Effector memory CD8-positive, alpha-beta T cell (primary cell): ENCODE results near the gene FLNA.
"Not testable (repeated sequence)": the region's sequence is repeated elsewhere in the genome, so short reads cannot be mapped to it uniquely, and the experiment has no call there.

Experiments used
- ATAC-seq: fragments of 150-1000 bp; cut with Tn5 transposase; replicated peaks from 2 replicates; pipeline ENCODE4 v1.10.0; 2021; ENCODE audit warnings: mild to moderate bottlenecking, moderate library complexity
- DNase-seq, 3 experiments: peaks; one replicate each; pipeline ENCODE4 v3.0.0; 2021
- H3K27ac Mint-ChIP-seq, 2 donors: one replicate each; pipeline ENCODE4 v1.8.0; 2022; ENCODE audit warnings: mild to moderate bottlenecking in 2 of 2, mixed read lengths in 2 of 2, moderate library complexity in 2 of 2
- H3K27me3 Mint-ChIP-seq, 2 donors: one replicate each; pipeline ENCODE4 v1.8.0; 2022; ENCODE audit warnings: mixed read lengths in 2 of 2
- H3K36me3 Mint-ChIP-seq: one replicate; pipeline ENCODE4 v1.8.0; 2022; ENCODE audit warnings: mild to moderate bottlenecking, moderate library complexity, mixed read lengths; ENCODE audit not compliant: insufficient read depth
- H3K4me1 Mint-ChIP-seq, 2 donors: one replicate each; pipeline ENCODE4 v1.8.0; 2022; ENCODE audit warnings: low read depth in 2 of 2, mixed read lengths in 2 of 2
- H3K4me3 Mint-ChIP-seq, 2 donors: one replicate each; pipeline ENCODE4 v1.8.0; 2022; ENCODE audit warnings: mild to moderate bottlenecking in 2 of 2, mixed read lengths in 2 of 2, moderate library complexity in 2 of 2
- H3K9me3 Mint-ChIP-seq, 2 donors: one replicate each; pipeline ENCODE4 v1.8.0; 2022; ENCODE audit warnings: mixed read lengths in 2 of 2

Gene FLNA

GRCh38 chrX:154343063-154343462 lies 31.4 kb downstream of the FLNA start:
- H3K4me1 Mint-ChIP-seq, H3K27me3 Mint-ChIP-seq, DNase-seq, H3K9me3 Mint-ChIP-seq, H3K27ac Mint-ChIP-seq, H3K4me3 Mint-ChIP-seq: not testable (repeated sequence)
- peak; percentile 13 for ATAC-seq
- peaks cover 12% of the 10 kb centered on the region for H3K36me3 Mint-ChIP-seq

DNA sequence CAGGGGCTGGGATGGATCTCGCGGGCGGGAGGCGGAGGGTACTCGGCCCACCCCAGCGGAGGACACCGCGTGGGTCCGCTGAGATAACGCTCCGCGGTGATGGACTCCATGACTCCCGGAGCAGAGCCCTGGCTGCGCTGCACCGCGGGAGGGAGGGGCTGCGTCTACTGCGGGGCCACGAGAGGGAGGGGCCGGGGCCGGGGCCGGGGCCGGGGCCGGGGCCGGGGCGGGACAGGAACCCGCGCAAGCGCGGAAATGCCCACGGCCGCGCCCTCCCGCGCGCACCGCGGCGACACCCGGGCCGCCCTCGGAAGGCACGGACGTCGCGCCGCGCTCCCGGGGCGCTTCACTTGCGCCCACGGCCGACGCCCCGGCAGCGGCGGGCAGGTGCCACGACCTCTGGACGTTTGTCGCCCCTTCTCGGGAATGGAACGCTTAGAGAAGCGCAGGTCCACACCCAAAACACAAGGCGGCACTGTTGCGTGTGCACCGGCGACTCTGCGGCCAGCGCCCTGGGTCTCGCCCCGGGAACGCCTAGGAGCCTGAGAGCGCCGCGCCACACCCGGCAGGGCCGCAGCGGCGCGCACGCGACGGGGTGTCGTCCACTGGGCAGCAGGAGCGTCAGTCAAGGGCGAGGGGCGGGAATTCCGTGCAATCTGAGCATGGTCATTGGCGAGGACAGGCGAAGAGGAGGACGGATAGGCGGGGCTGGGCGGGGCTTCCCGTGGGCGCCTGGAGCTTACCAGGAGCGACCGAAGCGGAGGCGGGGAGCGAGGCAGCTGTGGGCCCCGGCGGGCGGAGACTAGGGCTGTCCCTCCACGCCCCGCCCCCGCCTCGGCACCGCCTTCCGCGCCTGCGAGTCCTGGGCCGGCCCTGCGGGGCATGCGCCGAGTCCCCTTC lies 32.8 kb downstream of the FLNA start:
- H3K27me3 Mint-ChIP-seq, H3K4me1 Mint-ChIP-seq, H3K36me3 Mint-ChIP-seq, H3K9me3 Mint-ChIP-seq, H3K27ac Mint-ChIP-seq, DNase-seq, H3K4me3 Mint-ChIP-seq: not testable (repeated sequence)
- ATAC-seq = peak; percentile 59

DNA sequence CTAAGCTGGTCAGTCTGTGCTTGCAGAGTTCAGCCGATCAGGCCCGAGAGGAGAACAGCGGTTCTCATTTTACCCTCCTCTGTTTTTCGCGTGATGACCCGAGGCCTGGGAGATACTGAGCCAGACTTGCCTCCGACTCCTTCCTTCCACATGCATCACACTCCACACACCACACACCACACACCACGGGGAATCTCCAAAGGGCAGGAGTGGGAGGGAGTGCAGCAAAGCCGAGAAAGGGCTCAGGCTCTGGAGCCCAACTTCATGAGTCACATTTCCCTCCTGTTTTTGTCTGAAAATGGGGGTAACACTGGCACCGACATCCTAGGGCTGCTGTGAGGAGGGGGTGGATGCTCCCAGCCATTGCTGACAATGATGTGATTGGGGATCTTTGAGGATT lies 39.9 kb downstream of the FLNA start:
- Mint-ChIP-seq H3K36me3 (peaks cover 3% of the 10 kb centered on the region), H3K9me3 (no peaks in the 10 kb centered on the region), H3K27me3 (no peaks in the 10 kb centered on the region), H3K4me3 (no peak overlapping the region), H3K4me1 (peaks cover 5 to 15% of the 10 kb centered on the region in 2 donors), H3K27ac (peak overlapping the region in 1 of 2 donors; percentile 87)
- ATAC-seq (no peak), DNase-seq (no peak)

DNA sequence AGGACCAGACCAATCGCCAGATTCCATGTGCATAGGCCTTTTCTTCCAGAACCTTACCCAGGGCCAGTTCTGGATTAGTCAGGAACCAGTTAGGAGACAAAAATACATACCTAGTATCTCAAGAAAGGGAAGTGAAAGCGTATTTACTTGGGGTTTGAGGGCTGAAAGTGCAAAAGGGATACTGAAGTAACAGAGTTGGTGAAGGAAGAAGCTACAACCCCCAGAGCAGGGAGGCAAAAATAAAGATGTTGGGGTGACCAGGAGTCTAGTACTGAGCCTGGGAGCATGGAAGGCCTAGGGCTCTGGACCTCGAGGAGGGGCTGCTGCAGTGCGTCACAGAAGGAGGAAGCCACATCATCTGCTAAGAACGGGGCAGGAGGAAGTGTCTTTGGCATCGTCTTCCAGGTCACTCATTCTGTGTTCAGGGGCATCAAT lies 40.6 kb downstream of the FLNA start:
- Mint-ChIP-seq H3K36me3 (peaks cover 3% of the 10 kb centered on the region), H3K9me3 (no peaks in the 10 kb centered on the region), H3K4me3 (peak overlapping the region in 1 of 2 donors; percentile 36), H3K27me3 (no peaks in the 10 kb centered on the region), H3K27ac (peak overlapping the region; percentile 49 to 87), H3K4me1 (peaks cover 5 to 15% of the 10 kb centered on the region in 2 donors)
- DNase-seq = no peak
- peak; percentile 22 for ATAC-seq

GRCh38 chrX:154333116-154333515 lies 41.3 kb downstream of the FLNA start:
- H3K9me3 Mint-ChIP-seq = no peaks in the 10 kb centered on the region
- H3K4me3 Mint-ChIP-seq = no peak overlapping the region
- H3K4me1 Mint-ChIP-seq = peaks cover 9 to 18% of the 10 kb centered on the region in 2 donors
- ATAC-seq (no peak), DNase-seq (no peak)
- no peak overlapping the region for H3K27ac Mint-ChIP-seq
- no peaks in the 10 kb centered on the region for H3K27me3 Mint-ChIP-seq
- peaks cover 3% of the 10 kb centered on the region for H3K36me3 Mint-ChIP-seq

GRCh38 chrX:154332561-154332960 lies 41.9 kb downstream of the FLNA start:
- H3K4me3 Mint-ChIP-seq = no peak overlapping the region
- peaks cover 3% of the 10 kb centered on the region for H3K36me3 Mint-ChIP-seq
- no peak overlapping the region for H3K27ac Mint-ChIP-seq
- no peak for DNase-seq
- no peaks in the 10 kb centered on the region for H3K27me3 Mint-ChIP-seq
- no peak for ATAC-seq
- H3K4me1 Mint-ChIP-seq = peaks cover 11 to 23% of the 10 kb centered on the region in 2 donors
- no peaks in the 10 kb centered on the region for H3K9me3 Mint-ChIP-seq

DNA sequence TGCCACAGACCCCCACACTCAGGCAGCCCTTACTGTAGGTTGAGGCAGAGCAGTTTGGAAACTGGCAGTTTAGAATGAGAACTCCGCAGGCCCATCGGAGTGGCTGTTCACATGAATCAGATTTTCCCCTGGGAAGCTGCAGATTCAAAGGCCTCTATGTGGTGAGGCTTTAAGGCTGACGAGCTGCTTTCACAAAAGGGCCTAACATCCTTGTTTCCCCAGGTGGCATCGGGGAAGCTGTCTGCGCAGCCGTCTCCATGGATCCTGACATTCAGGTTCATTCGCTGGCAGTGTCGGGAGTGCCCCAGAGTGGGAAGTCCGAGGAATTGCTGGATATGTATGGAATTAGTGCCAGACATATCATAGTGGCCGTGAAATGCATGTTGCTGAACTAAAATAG lies 45.1 kb downstream of the FLNA start:
- DNase-seq (no peak), ATAC-seq (no peak)
- peaks cover 29 to 33% of the 10 kb centered on the region in 2 donors for H3K4me1 Mint-ChIP-seq
- H3K4me3 Mint-ChIP-seq = no peak overlapping the region
- H3K27ac Mint-ChIP-seq = no peak overlapping the region
- H3K27me3 Mint-ChIP-seq = no peaks in the 10 kb centered on the region
- H3K9me3 Mint-ChIP-seq = no peaks in the 10 kb centered on the region
- peaks cover 3% of the 10 kb centered on the region for H3K36me3 Mint-ChIP-seq

GRCh38 chrX:154328646-154329045 lies 45.8 kb downstream of the FLNA start:
- Mint-ChIP-seq H3K9me3 (no peaks in the 10 kb centered on the region), H3K27ac (peak overlapping the region in 1 of 2 donors; percentile 46)

DNA sequence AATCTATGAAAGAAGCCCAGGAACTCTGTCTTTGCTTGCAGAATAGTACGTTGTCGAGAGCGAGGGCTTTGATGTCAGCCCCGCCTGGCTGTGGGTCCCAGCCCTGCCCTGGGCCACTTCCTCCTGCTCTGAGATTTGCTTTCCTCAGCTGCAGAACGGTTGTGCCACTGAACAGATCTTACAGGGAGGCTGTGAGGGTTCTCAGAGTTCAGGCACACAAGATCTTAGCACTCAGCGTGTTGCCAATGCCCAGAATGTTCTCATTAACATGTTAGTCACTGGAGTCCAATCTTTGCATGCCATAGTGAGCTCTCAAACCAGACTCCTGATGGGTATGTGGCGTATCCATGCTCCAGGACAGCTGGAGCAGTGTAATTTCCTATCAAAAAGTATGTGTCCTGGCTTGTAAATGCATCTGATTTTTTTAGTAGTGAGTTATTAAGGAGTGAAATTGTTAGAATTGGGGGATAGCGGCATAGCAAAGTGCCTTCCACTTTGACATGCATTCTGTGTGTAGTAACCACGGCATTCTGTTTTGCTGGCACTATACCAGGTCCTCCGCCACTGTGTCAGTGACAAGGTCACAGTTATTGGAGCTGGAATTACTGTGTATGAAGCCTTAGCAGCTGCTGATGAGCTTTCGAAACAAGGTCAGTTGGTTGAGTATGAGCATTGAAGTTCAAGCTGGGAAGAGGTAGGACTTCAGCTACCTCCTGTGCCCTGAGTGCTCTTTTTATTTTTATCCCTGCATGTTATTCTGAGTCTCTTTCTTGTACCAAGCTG lies 47.2 kb downstream of the FLNA start:
- H3K27me3 Mint-ChIP-seq = no peaks in the 10 kb centered on the region
- peak overlapping the region in 1 of 2 donors; percentile 79 for H3K27ac Mint-ChIP-seq
- H3K4me1 Mint-ChIP-seq = peaks cover 24 to 27% of the 10 kb centered on the region in 2 donors
- peaks cover 3% of the 10 kb centered on the region for H3K36me3 Mint-ChIP-seq
- peak; percentile 98 for ATAC-seq
- peak overlapping the region; percentile 65 for H3K4me3 Mint-ChIP-seq
- DNase-seq = peak in 2 of 3 experiments; percentile 29 to 39
- no peaks in the 10 kb centered on the region for H3K9me3 Mint-ChIP-seq

More at GRCh38 chrX:154328646-154329045, 45.8 kb downstream of the FLNA start:
- ATAC-seq = no peak
- H3K4me3 Mint-ChIP-seq = no peak overlapping the region
- no peak for DNase-seq
- H3K4me1 Mint-ChIP-seq = peaks cover 25 to 29% of the 10 kb centered on the region in 2 donors
- H3K27me3 Mint-ChIP-seq = no peaks in the 10 kb centered on the region
- H3K36me3 Mint-ChIP-seq = peaks cover 3% of the 10 kb centered on the region

DNA sequence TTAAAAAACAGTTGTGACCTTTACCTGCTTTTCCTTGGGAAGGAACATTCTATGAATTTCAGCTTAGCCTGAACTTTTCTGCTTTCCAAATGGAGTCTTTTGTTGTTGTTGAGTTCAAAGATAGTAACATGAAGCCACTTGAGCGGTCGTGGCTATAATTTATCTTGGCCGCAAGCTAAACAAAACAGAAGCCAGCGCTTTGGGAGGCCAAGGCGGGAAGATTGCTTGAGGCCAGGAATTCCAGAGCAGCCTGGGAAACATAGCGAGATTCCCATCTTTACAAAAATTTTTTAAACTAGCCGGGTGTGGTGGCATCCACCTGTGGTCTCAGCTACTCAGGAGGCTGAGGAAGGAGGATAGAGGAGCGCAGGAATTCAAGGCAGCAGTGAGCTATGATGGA lies 48.9 kb downstream of the FLNA start:
- no peak for ATAC-seq
- H3K4me1 Mint-ChIP-seq = peaks cover 29 to 34% of the 10 kb centered on the region in 2 donors
- DNase-seq = no peak
- peak overlapping the region; percentile 63 to 69 for H3K27ac Mint-ChIP-seq
- H3K36me3 Mint-ChIP-seq = peaks cover 3% of the 10 kb centered on the region
- no peaks in the 10 kb centered on the region for H3K27me3 Mint-ChIP-seq
- H3K4me3 Mint-ChIP-seq = no peak overlapping the region
- H3K9me3 Mint-ChIP-seq = no peaks in the 10 kb centered on the region

GRCh38 chrX:154323537-154323936 lies 50.9 kb downstream of the FLNA start:
- Mint-ChIP-seq H3K36me3 (no peaks in the 10 kb centered on the region), H3K4me3 (no peak overlapping the region), H3K9me3 (no peaks in the 10 kb centered on the region), H3K4me1 (peaks cover 34 to 36% of the 10 kb centered on the region in 2 donors), H3K27ac (no peak overlapping the region), H3K27me3 (no peaks in the 10 kb centered on the region)
- no peak for ATAC-seq
- no peak for DNase-seq

- H3K9me3 Mint-ChIP-seq = no peaks in the 10 kb centered on the region
- H3K27ac Mint-ChIP-seq = no peak overlapping the region
- peaks cover 33% of the 10 kb centered on the region in 2 donors for H3K4me1 Mint-ChIP-seq
- DNase-seq = no peak
- no peak for ATAC-seq
- H3K4me3 Mint-ChIP-seq = no peak overlapping the region
- no peaks in the 10 kb centered on the region for H3K36me3 Mint-ChIP-seq
- H3K27me3 Mint-ChIP-seq = no peaks in the 10 kb centered on the region
Observed at GRCh38 chrX:154322890-154323289, 51.5 kb downstream of the FLNA start.

DNA sequence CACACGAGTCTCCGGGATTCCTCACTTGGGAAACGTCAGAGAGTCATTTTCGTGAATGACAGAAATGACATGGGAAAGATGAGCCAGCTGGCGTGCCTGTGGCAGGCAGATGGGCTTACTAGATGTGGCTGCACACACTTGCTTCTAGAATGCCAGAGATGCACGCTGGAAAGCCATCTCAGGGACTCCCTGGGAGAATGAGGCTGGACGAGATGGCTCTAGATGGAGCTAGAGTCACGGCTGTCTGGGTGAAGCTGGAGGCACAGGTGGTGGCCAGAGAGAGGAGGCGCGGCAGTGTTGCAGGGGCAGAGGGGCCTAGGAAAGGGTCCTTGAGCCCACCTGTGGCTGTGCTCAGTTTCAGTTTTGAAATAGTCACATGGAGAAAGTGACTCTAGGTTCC lies 52.8 kb downstream of the FLNA start:
- H3K4me1 Mint-ChIP-seq = peaks cover 27% of the 10 kb centered on the region in 2 donors
- DNase-seq = no peak
- H3K27ac Mint-ChIP-seq = peak overlapping the region; percentile 46 to 60
- ATAC-seq = no peak
- peaks cover 5% of the 10 kb centered on the region for H3K36me3 Mint-ChIP-seq
- no peaks in the 10 kb centered on the region for H3K27me3 Mint-ChIP-seq
- H3K4me3 Mint-ChIP-seq = no peak overlapping the region
- no peaks in the 10 kb centered on the region for H3K9me3 Mint-ChIP-seq
